Spleen (tissue), 11 donors: ENCODE results near the gene DKK3. TPM values are rescaled to one million over a fixed set of nuclear protein-coding genes. Genes with fewer than 3 reads are reported as not detected.
A peak's percentile ranks its signal among the peaks of the same experiment; 100 is the strongest.

Experiments used
- DNase-seq: peaks from one replicate; pipeline ENCODE4 v3.0.0-alpha.2; 2020
- H3K27ac ChIP-seq, 8 donors: fragments of 200-600 bp; sonication (generic) in 7 of 8; 1 replicate in 4 of 8; 2 replicates in 4 of 8; pipeline versions ENCODE4 v1.5.0 to v1.8.0; 2016 to 2021; ENCODE audit warnings: inconsistent platforms in 4 of 8, mild to moderate bottlenecking in 4 of 8, moderate library complexity in 1 of 8
- H3K27me3 ChIP-seq, 7 donors: fragments of 200-600 bp; sonication (generic) in 6 of 7; replicated peaks in 1 of 7; 1 replicate in 4 of 7; 2 replicates in 3 of 7; pipeline versions ENCODE4 v1.5.0 to v1.8.0; 2016 to 2021; ENCODE audit warnings: inconsistent platforms in 3 of 7, mild to moderate bottlenecking in 1 of 7
- H3K36me3 ChIP-seq, 6 donors: fragments of 200-600 bp; sonication (generic) in 5 of 6; 1 replicate in 4 of 6; 2 replicates in 2 of 6; pipeline versions ENCODE4 v1.5.0 to v1.8.0; 2016 to 2021; ENCODE audit warnings: inconsistent platforms in 2 of 6
- H3K4me1 ChIP-seq, 6 donors: fragments of 200-600 bp; sonication (generic) in 5 of 6; 1 replicate in 3 of 6; 2 replicates in 3 of 6; pipeline versions ENCODE4 v1.5.0 to v1.8.0; 2016 to 2021; ENCODE audit warnings: inconsistent platforms in 3 of 6
- H3K4me3 ChIP-seq, 8 donors: fragments of 200-600 bp; sonication (generic) in 7 of 8; 1 replicate in 4 of 8; 2 replicates in 4 of 8; pipeline versions ENCODE4 v1.5.0 to v1.8.0; 2016 to 2021; ENCODE audit warnings: inconsistent platforms in 4 of 8, mild to moderate bottlenecking in 4 of 8, moderate library complexity in 2 of 8
- H3K9me3 ChIP-seq, 8 donors: fragments of 200-600 bp; sonication (generic) in 7 of 8; 1 replicate in 4 of 8; 2 replicates in 4 of 8; pipeline versions ENCODE4 v1.5.0 to v1.8.0; 2016 to 2021; ENCODE audit warnings: inconsistent platforms in 4 of 8
- CTCF ChIP-seq, 11 experiments: fragments of 200-600 bp in 7 of 11; fragments of 450-650 bp in 4 of 11; sonication (generic) in 4 of 11; IDR thresholded peaks in 8 of 11; conservative IDR thresholded peaks in 3 of 11; 1 replicate in 7 of 11; 2 replicates in 4 of 11; pipeline versions ENCODE4 v1.4.0 to v1.8.0; 2016 to 2021; ENCODE audit warnings: antibody characterized with exemption in 11 of 11, inconsistent platforms in 4 of 11, mild to moderate bottlenecking in 1 of 11
- POLR2A ChIP-seq, 3 donors: fragments of 450-650 bp; IDR thresholded peaks; one replicate each; pipeline ENCODE4 v1.5.1; 2017; ENCODE audit warnings: antibody characterized with exemption in 3 of 3, mild to moderate bottlenecking in 1 of 3
- POLR2AphosphoS5 ChIP-seq, 3 donors: sonication (generic); formaldehyde crosslinking; IDR thresholded peaks; one replicate each; pipeline ENCODE4 v1.5.1; 2017; ENCODE audit warnings: antibody characterized with exemption in 3 of 3
- WGBS, 5 donors: extraction: QIAGEN DNeasy Blood & Tissue Kit in 3 of 5; methylation state at CpG; one replicate each; pipeline versions ENCODE4 v1.1.5 to v1.1.7; 2013 to 2018; 5-methylcytosine and 5-hydroxymethylcytosine counted together
- intact Hi-C: fragments of 100-400 bp; cut with DNase I; formaldehyde crosslinking; loops from one replicate; pipeline ENCODE4 v1.15.0; 2023; ENCODE audit warnings: low total_unique reads
- polyA plus RNA-seq, 3 donors: library from polyadenylated mRNA; stranded (reverse); fragments of 200-250 nt; gene quantifications; one replicate each; pipeline ENCODE4 v1.2.1, GENCODE V29; 2013
- total RNA-seq, 7 donors: library from RNA; depleted of rRNA in 3 of 7; stranded (reverse); fragments of >200 nt in 3 of 7; fragmentation: NEBNext Ultra II Directional in 4 of 7; extraction: Animal tissue kit (Norgen Biotek cat#: 25700) in 4 of 7; gene quantifications; one replicate each; pipeline versions ENCODE4 v1.1.0 to v1.2.1, GENCODE V29; 2016 to 2021
- donor health status: healthy with polysubstance abuse.
- donor health status: DM: no; HTN: no; CAD: no; lungs with moderate emphysema.
- donor health status: DM: no; HTN: no; CAD: no.
- donor health status: Bipolar disorder and iron deficiency.
- donor health status: healthy.
- donor health status: DM: no; HTN: no; CAD: no.
- donor health status: DM: yes; HTN: yes; CAD: no.

DKK3 gene
- total and polyA plus RNA-seq, 10 donors, result 8.6 to 111 (median 45.9) TPM

- no peak overlapping the region for H3K4me3 ChIP-seq
- H3K36me3 ChIP-seq, result no peaks in the 10 kb centered on the region
- H3K27me3 ChIP-seq, result no peaks in the 10 kb centered on the region
- H3K4me1 ChIP-seq, result peaks cover 9 to 76% (median 24%) of the 10 kb centered on the region in 6 donors
- TF ChIP-seq POLR2AphosphoS5 (IDR thresholded peaks at IDR 0.05) (peak in 1 of 3 donors; percentile 42), CTCF (IDR thresholded peaks at IDR 0.05 in 8 of 11, conservative IDR thresholded peaks at IDR 0.05 in 3 of 11) (no peak), POLR2A (IDR thresholded peaks at IDR 0.05) (no peak)
- no peaks in the 10 kb centered on the region for H3K9me3 ChIP-seq
- no peak for DNase-seq
- peak overlapping the region in 5 of 8 donors; percentile 55 to 73 (median 70) for H3K27ac ChIP-seq
- intact Hi-C loops, result no loop called here
- 43 to 61% (median 46%) methylated on average over 8 to 10 of the region's 10 CpGs for WGBS, 5 donors
Observed at GRCh38 chr11:11977206-11977938, 31.1 kb downstream of the DKK3 start.

GRCh38 chr11:11976481-11977127, 31.8 kb downstream of the DKK3 start:
- Histone ChIP-seq H3K9me3 (no peaks in the 10 kb centered on the region), H3K36me3 (no peaks in the 10 kb centered on the region), H3K27me3 (no peaks in the 10 kb centered on the region), H3K4me3 (no peak overlapping the region), H3K4me1 (peaks cover 9 to 78% (median 26%) of the 10 kb centered on the region in 6 donors), H3K27ac (peak overlapping the region in 6 of 8 donors; percentile 33 to 70 (median 56))
- DNase-seq, result no peak
- intact Hi-C loops, result no loop called here
- TF ChIP-seq POLR2AphosphoS5 (IDR thresholded peaks at IDR 0.05) (no peak), CTCF (IDR thresholded peaks at IDR 0.05 in 8 of 11, conservative IDR thresholded peaks at IDR 0.05 in 3 of 11) (no peak), POLR2A (IDR thresholded peaks at IDR 0.05) (no peak)
- WGBS, 5 donors, result 57 to 82% (median 68%) methylated on average over 5 to 6 of the region's 6 CpGs

GRCh38 chr11:11975201-11976092, 33.0 kb downstream of the DKK3 start:
- no peak for DNase-seq
- no peak for TF ChIP-seq POLR2AphosphoS5 (IDR thresholded peaks at IDR 0.05)
- TF ChIP-seq POLR2A (IDR thresholded peaks at IDR 0.05), result no peak
- TF ChIP-seq CTCF (IDR thresholded peaks at IDR 0.05 in 8 of 11, conservative IDR thresholded peaks at IDR 0.05 in 3 of 11), result no peak
- peaks cover 9 to 78% (median 26%) of the 10 kb centered on the region in 6 donors for H3K4me1 ChIP-seq
- peak overlapping the region in 6 of 8 donors; percentile 5 to 70 (median 44) for H3K27ac ChIP-seq
- H3K4me3 ChIP-seq, result no peak overlapping the region
- H3K27me3 ChIP-seq, result no peaks in the 10 kb centered on the region
- H3K9me3 ChIP-seq, result no peaks in the 10 kb centered on the region
- intact Hi-C loops, result no loop called here
- 76 to 85% (median 81%) methylated on average over 11 of the region's 11 CpGs for WGBS, 5 donors
- H3K36me3 ChIP-seq, result no peaks in the 10 kb centered on the region
